Fibroblast of upper back skin (primary cell): ENCODE data around the gene OPRM1.
A peak's percentile ranks its signal among the peaks of the same experiment; 100 is the strongest.
"Not testable (repeated sequence)": the region's sequence is repeated elsewhere in the genome, so short reads cannot be mapped to it uniquely, and the experiment has no call there.

Source experiments
- DNase-seq: peaks from one replicate; pipeline ENCODE4 v3.0.0-alpha.2; 2013

The OPRM1 gene

DNA sequence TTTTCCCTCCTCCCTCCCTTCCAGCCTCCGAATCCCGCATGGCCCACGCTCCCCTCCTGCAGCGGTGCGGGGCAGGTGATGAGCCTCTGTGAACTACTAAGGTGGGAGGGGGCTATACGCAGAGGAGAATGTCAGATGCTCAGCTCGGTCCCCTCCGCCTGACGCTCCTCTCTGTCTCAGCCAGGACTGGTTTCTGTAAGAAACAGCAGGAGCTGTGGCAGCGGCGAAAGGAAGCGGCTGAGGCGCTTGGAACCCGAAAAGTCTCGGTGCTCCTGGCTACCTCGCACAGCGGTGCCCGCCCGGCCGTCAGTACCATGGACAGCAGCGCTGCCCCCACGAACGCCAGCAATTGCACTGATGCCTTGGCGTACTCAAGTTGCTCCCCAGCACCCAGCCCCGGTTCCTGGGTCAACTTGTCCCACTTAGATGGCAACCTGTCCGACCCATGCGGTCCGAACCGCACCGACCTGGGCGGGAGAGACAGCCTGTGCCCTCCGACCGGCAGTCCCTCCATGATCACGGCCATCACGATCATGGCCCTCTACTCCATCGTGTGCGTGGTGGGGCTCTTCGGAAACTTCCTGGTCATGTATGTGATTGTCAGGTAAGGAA lies at the start of gene OPRM1:
TSS of gene OPRM1 (plus strand) at position 10 of the 612 bp plus-strand sequence. CDS start at position 315, 305 bp downstream.
- peak; percentile 1 for DNase-seq

DNA sequence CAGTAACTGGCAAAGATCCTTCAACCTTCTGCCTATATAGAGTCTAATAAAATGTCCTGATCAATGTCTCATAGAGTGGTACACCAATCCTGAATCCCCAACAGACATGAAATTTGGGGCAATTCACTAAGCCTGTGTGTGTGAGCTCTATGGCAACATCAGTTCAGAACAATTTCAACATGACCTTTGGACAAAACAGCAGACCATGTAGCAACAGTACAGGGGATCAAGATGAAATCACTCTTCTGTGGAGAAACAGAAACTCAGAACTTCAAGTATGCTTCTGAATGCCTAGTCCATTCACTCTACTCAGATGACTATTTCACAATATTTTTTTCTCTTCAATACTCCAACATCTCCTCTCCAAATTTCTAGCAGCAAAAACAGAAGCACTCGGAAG lies 49.1 kb upstream of the OPRM1 start:
- no peak for DNase-seq

DNA sequence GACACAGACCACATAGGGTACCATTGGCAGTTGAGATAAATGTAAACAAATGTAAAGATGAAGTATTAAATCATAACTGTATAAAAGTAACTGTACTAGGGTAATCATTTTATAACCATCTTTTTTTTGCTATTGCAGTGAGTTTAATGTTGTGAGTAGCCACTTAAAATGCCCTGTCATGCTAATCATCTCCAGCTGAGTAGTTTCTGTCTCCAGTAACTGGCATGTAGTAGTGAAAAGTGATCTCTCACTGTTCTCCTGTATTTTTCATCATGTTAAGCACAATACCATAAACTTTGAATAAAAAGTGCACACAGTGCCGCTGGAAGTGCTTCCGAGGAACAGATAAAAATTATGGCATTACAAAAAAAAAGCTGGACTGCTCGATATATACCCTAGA lies 45.0 kb upstream of the OPRM1 start:
- no peak for DNase-seq

DNA sequence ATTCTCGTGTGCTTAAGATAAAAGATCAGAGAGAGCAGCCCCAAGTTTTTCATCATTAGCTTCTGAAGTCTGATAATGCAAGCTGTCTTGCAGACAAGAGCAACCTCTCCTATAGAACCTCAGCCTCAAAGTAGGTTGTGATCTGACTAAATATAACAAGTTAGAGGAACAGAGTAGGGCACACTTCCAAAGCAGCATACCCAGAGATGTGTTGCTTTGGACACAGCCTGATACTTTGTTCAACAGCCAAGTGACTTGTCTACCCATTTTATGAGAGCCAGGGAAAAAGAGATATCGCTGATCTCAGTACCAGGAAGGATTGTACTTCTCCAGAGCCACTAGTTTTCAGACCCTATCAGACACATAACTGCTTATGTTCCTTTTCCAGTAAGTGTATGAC lies 44.2 kb upstream of the OPRM1 start:
- no peak for DNase-seq

DNA sequence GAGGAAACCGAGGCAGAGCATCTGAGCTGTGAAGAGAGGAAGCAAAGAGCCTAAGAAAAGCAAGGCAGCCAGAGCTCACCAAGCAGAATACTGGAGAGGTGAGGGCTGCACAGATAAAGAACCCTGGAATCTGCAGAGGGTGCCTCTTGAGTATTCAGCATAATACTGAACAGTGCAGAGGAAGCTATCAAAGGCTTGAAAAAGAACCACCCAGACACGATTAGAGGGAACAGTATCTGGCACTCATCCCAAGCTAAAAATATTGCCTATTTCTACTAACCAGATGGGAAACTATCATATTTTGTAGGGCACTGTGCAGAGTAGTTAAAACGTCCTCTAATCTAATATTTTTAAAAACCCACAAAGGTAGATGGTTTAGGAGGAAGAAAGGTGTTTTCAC lies 41.8 kb upstream of the OPRM1 start:
- no peak for DNase-seq

DNA sequence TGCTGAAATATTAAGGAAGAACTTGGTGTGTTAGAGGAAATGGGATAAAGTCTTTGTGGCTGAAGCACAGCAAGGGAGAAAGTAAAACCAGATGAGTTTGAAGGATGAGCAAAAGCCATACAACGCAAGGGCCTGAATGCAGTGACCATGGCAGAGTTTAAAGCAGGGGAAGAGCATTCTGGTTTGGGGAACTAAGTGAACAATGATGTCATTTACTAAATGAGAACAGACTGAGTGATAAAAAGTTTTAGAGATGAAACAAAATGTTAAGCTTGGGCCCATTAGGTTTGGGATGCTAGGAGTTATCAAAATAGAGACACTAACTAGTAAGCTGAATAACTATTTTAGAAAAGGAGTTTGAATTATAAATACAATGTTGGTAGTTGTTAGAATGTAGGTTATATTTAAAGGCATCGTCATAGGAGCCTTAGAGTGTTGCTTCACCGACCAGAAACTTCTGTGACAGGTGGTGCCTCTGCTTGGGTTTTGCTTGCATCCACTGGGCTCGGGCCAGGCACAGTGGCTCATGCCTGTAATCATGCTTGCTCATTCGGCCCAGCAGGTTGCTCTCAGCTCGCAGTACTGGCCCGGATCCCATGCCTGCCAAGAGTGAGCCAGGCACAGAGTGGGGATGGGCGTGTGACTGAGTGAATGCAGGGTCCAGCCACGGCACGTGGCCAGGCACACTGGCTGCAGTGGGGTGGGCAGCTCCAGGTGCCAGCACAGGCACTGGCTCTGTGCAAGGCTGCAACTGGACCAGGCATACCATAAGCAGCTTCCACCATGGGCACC lies 37.4 kb upstream of the OPRM1 start:
- no peak for DNase-seq

DNA sequence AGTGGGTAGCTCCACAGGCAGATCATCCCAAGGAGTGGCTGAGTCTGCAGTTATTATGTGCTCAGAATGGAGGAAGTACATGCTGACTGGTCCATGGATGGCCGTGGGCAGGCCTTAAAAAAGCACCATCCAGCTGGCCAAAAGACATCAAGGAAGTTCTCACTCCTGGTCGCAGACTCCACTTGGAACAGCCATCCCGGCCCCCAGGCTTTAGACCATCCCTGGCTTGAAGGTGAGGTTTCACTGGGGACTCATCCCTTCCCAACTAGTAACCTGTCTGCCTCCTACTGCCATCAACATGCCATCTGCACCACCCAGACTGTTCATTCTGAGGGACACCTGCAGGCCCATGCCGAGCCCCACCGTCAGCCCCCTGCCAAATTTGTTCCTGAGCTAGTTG lies 36.1 kb upstream of the OPRM1 start:
- DNase-seq: no peak

DNA sequence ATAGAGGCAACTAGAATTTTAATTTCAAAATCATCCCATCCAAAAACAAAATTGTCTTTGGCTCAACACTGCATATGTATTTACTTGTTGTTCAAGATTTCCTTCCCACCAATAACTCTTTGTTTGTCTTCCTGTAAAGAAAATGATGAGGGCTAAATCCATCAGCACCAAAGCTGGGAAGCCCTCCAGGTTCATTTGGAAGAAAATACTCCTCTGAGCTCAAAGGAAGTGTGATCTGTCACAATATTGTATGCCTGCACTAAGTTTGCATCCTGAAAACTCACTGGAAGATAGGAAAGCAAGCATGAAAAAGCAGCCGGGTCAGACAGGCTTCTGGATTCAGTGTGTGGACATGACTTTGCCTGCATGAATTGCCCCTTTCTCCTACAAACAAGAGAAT lies 28.7 kb upstream of the OPRM1 start:
- no peak for DNase-seq

DNA sequence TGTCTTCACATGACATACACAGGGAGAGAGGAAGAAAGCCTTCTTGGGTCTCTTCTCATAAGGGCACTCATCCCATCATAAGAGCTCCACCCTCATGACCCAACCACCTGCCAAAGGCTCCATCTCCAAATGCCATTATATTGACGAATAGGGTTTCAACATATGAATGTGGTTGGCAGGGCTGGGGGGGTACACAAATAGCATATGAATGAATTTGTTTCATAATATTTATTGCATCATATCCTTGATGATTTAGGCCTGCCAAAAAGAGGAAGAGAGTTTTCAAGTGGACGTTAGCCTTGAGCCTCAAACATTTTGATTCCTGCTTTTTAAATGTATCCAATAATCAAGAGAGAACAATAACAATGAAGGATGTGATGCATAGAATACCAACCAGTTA lies 26.2 kb upstream of the OPRM1 start:
- DNase-seq: no peak

DNA sequence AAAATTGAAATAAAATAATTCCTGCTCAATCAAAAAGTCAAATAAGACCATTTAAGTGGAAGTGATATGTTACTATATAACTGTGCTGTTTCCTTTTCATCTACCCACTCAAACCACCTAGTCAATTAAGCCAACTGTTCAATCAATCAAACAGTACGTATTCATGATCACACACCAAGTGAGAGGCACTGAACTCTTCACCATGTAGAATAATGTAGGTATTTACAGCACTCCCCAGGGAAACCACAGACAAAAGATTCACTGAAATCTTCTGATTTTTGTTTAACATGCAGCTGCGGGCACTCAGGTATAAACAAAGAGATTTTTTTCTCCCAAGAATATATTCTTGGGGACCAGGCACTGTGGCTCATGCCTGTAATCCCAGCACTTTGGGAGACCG lies 21.3 kb upstream of the OPRM1 start:
- no peak for DNase-seq

DNA sequence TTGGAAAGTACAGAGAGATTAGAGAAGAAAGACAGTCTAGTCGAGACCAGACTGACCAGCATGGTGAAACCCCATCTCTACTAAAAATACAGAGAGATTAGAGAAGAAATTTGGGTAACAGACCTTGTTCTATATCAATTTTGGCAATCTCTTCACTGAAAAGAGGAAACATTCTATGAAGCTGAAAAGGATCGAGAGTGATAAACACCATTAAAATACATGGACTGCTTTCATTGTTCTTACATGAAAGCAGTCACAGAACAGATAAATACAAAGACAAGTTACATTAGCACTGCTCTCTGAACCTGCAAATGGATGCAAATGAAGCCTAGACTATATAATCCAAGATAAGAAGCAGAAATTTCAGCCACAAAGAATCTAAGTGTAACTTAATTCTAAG lies 8.4 kb upstream of the OPRM1 start:
- DNase-seq: no peak

DNA sequence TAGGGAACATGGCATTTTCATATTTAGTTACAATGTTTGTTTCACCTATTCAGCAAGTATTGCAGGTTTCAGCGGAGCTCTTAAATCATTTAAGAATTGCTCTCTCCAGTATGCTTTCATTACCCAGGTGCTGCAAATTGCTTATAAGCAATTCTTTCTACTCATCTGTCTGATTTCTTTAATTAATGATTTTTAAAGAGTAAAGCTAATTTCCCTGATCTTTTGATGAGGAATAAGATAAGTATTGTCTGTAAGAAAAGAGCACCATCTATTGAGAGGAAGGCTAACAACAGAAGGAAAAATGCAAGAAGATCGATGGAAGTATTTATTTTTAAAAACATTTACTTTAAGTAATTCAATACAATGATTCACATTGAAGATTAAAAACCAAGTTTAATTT lies 2.0 kb downstream of the OPRM1 start:
- no peak for DNase-seq

DNA sequence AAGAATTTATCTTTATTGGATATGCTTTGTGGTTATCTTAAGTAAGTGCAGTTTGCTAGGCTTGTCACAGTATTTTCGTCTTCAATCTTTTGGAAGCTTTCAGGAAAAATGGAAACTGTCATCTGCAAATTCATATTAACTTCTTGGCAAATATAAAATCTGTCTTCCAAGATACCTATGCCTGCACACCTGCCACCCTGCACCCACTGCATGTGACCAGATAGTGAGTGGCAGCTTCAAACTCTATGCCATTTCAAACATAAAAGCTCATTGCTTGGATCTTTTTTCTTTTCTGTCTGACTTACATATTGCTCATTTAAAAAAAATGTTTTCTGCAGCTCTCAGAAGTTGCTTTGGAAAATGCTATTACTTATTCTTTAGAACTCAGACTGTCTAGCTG lies 14.1 kb downstream of the OPRM1 start:
- no peak for DNase-seq

DNA sequence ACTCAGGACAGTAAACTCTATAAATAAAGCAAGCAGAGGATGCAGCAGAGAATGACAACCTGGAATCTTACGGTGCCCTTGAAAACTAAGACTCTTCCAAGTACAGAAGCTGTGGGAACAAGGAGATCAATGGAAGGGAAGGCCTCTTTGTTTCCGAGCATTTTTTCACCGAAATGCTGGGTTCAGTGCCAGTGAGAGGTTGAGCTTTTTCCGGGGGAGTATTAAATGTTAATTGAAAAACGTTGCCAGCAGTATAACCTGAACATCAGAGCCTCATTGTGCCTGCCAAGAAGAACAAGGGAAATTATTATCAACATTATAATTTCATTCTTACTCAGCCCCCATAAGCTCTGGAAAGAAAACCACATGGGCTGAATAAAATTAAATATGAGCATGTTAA lies 17.5 kb downstream of the OPRM1 start:
- no peak for DNase-seq

DNA sequence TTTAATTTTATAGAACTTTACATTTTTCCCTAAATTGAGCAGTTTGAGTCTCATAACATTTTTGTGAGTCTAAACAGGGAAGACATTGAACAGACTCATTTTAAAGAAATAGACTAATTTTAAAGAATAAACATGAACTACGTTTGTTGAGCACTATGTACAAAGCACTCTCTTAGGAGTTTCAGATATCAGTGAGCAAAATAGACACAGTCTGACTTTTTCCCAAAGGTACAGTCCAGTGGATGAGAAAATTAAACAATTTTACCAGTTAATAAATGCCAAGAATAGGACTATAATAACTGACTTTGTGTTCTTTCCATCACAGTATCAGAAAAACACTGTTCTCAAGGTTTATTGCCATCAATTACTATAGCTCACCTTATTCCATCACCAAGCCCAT lies 18.1 kb downstream of the OPRM1 start:
- no peak for DNase-seq

DNA sequence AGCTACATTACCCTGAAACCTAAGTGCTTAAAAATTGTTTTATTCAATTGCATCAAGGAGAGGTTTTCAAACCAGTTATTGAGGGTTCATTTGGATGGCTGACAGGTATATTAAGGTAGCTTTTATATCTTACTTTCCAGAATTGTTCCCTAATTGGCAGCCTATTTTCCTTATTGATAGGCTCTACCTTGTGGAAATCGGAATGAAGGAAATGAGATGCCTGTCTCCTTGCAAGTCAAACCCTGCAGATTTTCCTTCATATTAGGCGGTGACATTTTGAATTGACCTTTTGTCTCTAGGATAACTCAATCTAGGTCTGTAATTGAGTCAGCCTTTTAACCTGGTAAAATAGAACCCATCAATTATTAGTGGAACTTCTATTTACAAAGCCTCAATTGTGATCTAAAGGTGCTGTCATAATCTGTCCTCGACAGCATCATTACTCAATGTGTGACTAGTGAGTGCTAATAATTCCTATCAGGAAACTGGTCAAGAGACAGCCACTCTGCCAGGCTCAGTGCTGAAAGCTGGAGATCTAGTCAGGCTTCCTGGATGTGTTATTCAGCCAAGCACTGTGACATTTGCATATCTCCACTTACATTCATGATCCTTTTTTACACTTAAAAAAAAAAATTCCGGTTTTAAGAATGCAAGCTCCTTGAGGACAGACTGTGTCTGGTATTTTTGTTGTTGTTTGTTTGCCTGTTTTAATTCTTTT lies 20.1 kb downstream of the OPRM1 start:
- no peak for DNase-seq

DNA sequence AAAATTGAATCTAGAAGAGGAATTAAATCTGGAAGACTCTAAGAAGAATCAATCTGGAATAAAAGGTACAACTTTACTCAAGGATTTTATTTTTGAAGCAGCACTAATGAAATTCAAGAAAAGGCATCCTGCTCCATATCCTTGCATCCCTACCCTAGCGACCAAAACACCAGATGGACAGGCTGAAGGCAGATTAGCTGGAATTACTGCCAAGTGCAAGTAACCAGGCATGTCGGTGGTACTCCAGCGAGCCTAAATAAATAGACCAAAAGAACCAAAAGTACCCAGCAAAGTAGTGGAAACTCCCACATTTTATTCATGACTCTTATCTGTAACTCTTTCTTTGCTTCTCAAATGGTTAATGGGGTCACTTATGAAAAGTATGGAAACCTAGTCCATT lies 21.0 kb downstream of the OPRM1 start:
- DNase-seq: no peak

DNA sequence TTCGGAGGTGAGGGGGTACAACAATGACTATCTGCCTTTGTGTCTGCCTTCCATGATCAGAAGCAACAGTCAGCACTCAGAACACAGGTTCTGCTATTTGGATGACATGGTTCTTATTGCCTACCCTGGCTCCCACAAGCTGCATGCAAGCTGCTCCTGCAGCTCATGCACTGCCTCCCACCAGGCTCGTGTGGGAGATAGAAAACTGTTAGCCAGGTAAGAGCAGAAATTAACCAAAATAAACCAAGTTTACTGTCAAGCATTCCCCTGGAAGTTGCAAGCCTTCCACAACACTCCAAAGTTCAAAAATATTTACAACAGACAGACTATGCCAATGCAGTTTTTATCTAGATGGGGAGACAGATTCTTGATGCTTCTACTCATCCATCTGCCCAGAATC lies 31.0 kb downstream of the OPRM1 start:
- DNase-seq: no peak

DNA sequence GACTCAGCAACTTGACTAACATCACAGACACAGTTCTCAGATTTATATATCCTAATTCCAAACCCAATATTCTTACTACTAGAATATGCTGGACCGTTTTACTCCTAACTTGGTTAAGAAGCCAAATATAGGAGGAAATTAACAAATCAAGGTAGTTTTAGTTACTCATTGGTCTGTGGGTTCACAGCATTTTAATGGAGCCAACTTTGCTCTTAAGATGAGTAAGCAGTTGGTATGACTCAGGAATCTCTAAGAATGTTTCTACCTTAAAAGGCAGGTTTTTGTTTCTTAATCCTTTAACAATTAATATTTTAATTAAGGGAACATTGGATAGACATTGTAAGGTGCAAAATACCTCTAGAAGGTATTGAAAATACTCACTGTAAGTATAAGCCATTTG lies 31.6 kb downstream of the OPRM1 start:
- no peak for DNase-seq

DNA sequence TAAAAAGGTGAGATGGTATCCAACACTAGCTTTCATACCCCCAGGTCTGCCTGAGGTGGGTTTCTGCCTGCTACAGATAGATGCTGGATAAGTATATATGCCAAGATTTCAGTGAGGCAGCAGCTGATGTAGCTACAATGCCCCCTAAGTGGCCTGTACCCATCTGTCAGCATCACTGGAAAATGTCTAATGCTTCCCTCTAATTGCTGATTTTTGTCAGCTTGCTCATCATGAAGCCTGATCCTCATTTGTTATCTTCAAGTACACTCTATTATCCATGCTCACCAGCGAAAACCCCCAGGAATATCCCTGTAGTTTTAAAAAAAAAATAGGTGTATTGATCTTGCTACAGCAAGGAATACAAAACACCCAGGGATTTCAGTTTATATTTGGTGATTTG lies 32.2 kb downstream of the OPRM1 start:
- DNase-seq: no peak

DNA sequence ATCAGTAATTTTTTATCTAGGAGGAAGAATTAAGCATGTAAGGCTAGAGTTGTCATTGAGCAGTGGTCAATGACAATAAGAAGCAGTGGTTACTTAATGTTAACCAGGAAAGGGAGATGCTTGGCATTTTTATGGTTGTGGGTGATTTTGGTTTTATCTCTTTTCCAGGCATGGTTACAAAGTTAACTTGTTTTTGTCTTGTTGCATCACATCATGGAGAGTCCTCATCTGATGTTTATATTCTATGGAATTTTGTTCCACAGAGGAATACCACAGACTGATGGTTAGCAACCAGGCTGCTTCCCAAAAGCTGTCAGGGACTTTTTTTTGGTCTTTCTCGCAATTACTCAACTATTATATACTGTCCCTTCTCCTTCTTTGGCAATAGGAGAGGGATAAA lies 32.7 kb downstream of the OPRM1 start:
- DNase-seq: no peak

DNA sequence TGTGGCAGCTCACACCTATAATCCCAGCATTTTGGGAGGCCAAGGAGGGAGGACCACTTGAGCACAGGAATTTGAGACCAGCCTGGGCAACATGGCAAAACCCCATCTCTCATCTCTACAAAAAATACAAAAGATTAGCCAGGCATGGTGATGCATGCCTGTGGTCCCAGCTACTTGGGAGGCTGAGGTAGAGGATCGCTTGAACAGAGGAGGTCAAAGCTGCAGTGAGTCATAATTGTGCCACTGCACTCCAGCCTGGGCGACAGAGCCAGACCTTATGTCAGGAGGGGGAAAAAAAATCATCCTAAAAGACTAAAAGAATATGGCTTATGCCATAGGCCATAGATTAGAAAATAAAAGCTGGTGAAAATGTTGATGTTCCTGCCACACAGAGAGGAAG lies 39.6 kb downstream of the OPRM1 start:
- not testable (repeated sequence) for DNase-seq

DNA sequence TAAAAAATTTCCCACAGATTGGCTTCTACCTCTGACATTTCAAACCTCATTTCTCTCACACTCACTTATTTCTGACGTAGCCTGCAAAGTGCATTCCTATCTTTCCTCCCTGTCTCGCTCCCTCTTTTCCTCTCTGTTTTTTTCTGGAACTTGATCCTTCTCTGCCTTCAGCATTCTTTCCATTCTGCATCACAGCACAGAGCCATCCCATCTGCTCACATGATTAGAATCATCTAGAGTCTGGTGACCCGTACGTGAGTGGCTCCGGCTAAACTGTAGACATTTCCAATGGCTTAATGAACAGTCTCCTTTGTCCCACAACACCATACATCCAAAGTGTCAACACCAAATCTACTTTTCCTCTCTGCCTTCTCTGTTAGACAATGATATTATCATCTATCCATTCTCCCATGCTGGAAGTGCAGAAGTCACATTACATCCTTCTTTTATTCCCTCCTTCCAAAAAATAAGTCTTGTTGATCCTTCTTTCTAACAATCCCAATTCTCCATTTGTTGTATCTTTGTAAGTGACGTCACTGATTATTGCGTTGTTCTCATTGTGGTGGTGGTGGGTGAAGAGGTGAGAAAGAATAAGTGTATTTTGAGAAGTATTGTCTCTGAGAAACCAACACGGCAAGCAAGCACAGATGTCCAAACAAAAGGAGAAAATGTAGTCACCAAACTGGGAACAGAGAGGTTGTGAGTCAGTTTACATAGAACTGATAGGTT lies 41.6 kb downstream of the OPRM1 start:
- DNase-seq: no peak

DNA sequence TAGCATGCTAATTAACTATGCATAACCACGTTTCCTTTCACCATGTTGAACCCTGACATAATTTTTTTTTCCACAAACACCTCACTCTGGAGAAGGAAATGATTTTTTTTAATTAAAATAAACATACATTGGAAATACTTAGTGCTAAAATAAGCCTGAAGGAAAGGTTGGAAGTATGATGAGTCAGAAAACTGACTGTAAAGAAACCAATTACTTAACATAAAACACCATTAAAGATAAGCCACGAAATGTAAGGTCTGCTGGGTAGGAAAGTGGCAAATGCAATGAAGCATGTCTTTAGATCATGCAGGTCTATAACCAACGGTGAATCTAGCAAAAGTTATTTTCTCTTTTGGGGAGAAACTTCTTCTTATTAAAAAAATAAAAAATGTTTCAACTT lies 47.5 kb downstream of the OPRM1 start:
- DNase-seq: no peak
